ENCODE measurements around the gene SLC41A2. TPM values are rescaled to one million over a fixed set of nuclear protein-coding genes. Genes with fewer than 3 reads are reported as not detected.

The SLC41A2 gene
- total and polyA plus RNA-seq, 5 experiments from 2014 or later, result 0.69 to 2.9 (median 2.8) TPM; not detected in 2

- Mint-ChIP-seq H3K4me1 (no peaks in the 10 kb centered on the region), H3K9me3 (peaks cover 0 to 21% (median 7%) of the 10 kb centered on the region in 9 donors), H3K27ac (no peak overlapping the region), H3K27me3 (peaks cover 0 to 3% (median 0%) of the 10 kb centered on the region in 5 donors), H3K4me3 (no peak overlapping the region), H3K36me3 (peaks cover 0 to 10% (median 5%) of the 10 kb centered on the region in 3 donors)
- no peak for DNase-seq
- ATAC-seq, result no peak
- POLR2A ChIA-PET, result no interaction called here
These were observed 16.6 kb downstream of the SLC41A2 start for GRCh38 chr12:104941454-104941853.

DNA sequence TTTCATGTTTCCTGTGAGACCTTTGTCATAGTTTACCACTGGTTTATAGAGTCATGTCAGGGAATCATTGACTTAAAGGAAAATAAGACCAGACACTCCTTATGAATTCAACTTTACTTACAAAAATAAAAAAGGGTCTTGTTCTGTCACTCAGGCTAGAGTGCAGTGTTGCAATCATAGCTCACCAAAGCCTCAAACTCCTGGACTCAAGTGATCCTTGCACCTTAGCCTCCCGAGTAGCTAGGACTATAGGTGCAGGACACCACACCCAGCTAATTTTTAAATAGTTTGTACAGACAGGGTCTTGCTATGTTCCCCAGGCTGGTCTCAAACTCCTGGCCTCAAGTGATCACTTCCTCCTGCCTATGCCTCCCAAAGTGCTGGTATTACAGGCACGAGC, 19.0 kb downstream of the SLC41A2 start:
- H3K27ac Mint-ChIP-seq, result no peak overlapping the region
- H3K4me1 Mint-ChIP-seq, result no peaks in the 10 kb centered on the region
- POLR2A ChIA-PET, result no interaction called here
- peaks cover 0 to 3% (median 0%) of the 10 kb centered on the region in 5 donors for H3K27me3 Mint-ChIP-seq
- ATAC-seq (no peak), DNase-seq (no peak)
- H3K9me3 Mint-ChIP-seq, result peaks cover 0 to 14% (median 5%) of the 10 kb centered on the region in 9 donors
- H3K4me3 Mint-ChIP-seq, result no peak overlapping the region
- H3K36me3 Mint-ChIP-seq, result peaks cover 0 to 9% (median 4%) of the 10 kb centered on the region in 3 donors

DNA sequence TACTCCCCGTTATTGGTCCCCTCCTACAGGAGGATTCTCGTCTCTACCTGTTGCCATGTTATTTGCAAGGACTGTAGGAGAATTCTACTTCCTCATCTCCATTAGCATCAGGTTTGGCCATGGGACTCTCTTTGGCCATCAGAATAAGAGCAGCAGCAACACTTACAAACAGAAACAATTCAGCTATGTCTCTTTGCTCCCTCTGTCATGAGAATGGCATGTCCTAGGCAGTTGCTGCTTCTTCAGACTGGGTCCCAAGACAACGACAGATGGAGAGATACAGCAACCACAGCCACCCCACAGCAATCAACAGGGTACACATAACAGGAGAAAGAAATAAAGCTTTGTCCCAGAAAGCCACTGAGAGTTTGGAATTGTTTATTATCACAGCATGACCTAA, 19.7 kb downstream of the SLC41A2 start:
- POLR2A ChIA-PET, result no interaction called here

DNA sequence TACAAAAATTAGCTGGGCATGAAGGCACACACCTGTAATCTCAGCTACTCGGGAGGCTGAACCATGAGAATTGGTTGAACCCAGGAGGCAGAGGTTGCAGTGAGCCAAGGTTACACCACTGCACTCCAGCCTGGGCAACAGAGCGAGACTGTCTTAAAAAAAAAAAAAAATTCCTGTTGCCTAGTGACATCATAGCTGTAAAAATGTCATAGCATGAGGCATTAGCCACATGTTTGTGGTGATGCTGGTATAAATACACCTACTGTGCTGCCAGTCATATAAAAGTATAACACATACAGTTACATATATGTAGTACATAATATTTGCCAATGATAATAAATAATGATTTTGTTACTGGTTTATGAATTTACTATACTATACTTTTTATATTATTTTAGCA, 22.2 kb downstream of the SLC41A2 start:
- Mint-ChIP-seq H3K4me3 (no peak overlapping the region), H3K27ac (no peak overlapping the region), H3K36me3 (no peaks in the 10 kb centered on the region), H3K4me1 (no peaks in the 10 kb centered on the region), H3K9me3 (no peaks in the 10 kb centered on the region), H3K27me3 (peaks cover 0 to 3% (median 1%) of the 10 kb centered on the region in 5 donors)
- DNase-seq (no peak), ATAC-seq (no peak)
- POLR2A ChIA-PET, result no interaction called here

More for the DNA sequence above, 19.7 kb downstream of the SLC41A2 start:
- Mint-ChIP-seq H3K4me1 (no peaks in the 10 kb centered on the region), H3K27ac (no peak overlapping the region), H3K4me3 (no peak overlapping the region), H3K9me3 (peaks cover 0 to 7% (median 2%) of the 10 kb centered on the region in 9 donors), H3K36me3 (peaks cover 0 to 2% (median 0%) of the 10 kb centered on the region in 3 donors), H3K27me3 (peaks cover 0 to 3% (median 0%) of the 10 kb centered on the region in 5 donors)
- ATAC-seq (no peak), DNase-seq (no peak)

DNA sequence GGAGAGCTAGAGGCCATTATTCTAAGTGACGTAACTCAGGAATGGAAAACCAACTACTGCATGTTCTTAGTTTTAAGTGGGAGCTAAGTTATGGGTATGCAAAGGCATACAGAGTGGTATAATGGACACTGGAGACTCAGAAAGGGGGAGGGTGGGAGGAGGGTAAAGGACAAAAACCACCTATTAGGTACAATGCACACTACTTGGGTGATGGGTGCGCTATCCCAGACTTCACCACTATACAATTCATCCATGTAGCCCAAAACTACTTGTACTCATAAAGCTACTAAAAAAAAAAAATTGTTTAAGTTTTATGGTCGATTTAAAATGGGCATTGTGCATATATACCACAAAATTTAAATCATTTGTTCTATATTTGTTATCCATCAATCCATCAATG, 24.3 kb downstream of the SLC41A2 start:
- Mint-ChIP-seq H3K27ac (no peak overlapping the region), H3K9me3 (no peaks in the 10 kb centered on the region), H3K4me3 (no peak overlapping the region), H3K27me3 (peaks cover 0 to 3% (median 1%) of the 10 kb centered on the region in 5 donors), H3K36me3 (no peaks in the 10 kb centered on the region), H3K4me1 (no peaks in the 10 kb centered on the region)
- ATAC-seq, result no peak
- no peak for DNase-seq
- POLR2A ChIA-PET, result interaction anchor here (0.7 kb wide), 1 partner anchor 462 kb away, joined by 3 read pairs; no protein-coding TSS in a partner anchor

- POLR2A ChIA-PET, result no interaction called here
- no peaks in the 10 kb centered on the region for H3K4me1 Mint-ChIP-seq
- no peaks in the 10 kb centered on the region for H3K36me3 Mint-ChIP-seq
- H3K27ac Mint-ChIP-seq, result no peak overlapping the region
- no peak overlapping the region for H3K4me3 Mint-ChIP-seq
- no peaks in the 10 kb centered on the region for H3K9me3 Mint-ChIP-seq
- DNase-seq (no peak), ATAC-seq (no peak)
- peaks cover 0 to 3% (median 0%) of the 10 kb centered on the region in 5 donors for H3K27me3 Mint-ChIP-seq
These were observed 25.0 kb downstream of the SLC41A2 start for GRCh38 chr12:104933128-104933527.

GRCh38 chr12:104930388-104931326, 27.4 kb downstream of the SLC41A2 start:
- ATAC-seq, result no peak
- H3K9me3 Mint-ChIP-seq, result no peaks in the 10 kb centered on the region
- no peaks in the 10 kb centered on the region for H3K4me1 Mint-ChIP-seq
- POLR2A ChIA-PET, result no interaction called here
- no peak overlapping the region for H3K27ac Mint-ChIP-seq
- H3K4me3 Mint-ChIP-seq, result no peak overlapping the region
- H3K36me3 Mint-ChIP-seq, result no peaks in the 10 kb centered on the region
- no peak for DNase-seq
- H3K27me3 Mint-ChIP-seq, result peaks cover 0 to 3% (median 0%) of the 10 kb centered on the region in 5 donors

DNA sequence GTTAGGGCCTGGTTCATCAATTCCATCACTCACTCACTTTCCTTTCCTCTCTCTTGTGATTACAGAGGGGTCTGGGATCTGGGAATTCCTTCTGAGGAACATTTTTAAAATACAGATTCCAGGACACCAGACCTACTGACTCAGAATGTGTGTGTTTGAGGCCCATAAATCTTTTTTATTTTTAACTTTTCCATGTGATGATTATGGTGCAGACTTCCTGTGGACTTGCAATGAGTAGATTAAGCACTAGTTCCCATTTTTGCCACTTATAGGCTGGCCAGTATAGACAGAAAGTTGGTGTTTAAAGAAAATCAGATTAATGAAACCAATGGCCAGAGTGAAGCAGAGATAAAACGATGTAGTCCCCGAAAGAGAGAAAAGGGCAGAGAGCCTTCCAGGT, 28.1 kb downstream of the SLC41A2 start:
- Mint-ChIP-seq H3K27me3 (peaks cover 0 to 3% (median 0%) of the 10 kb centered on the region in 5 donors), H3K4me1 (no peaks in the 10 kb centered on the region), H3K27ac (no peak overlapping the region), H3K36me3 (no peaks in the 10 kb centered on the region), H3K9me3 (no peaks in the 10 kb centered on the region), H3K4me3 (no peak overlapping the region)
- ATAC-seq (no peak), DNase-seq (no peak)
- POLR2A ChIA-PET, result no interaction called here

GRCh38 chr12:104929368-104929767, 28.7 kb downstream of the SLC41A2 start:
- Mint-ChIP-seq H3K27ac (no peak overlapping the region), H3K4me3 (no peak overlapping the region), H3K27me3 (peaks cover 0 to 3% (median 0%) of the 10 kb centered on the region in 5 donors), H3K36me3 (no peaks in the 10 kb centered on the region), H3K4me1 (no peaks in the 10 kb centered on the region), H3K9me3 (peaks cover 0 to under 1% (median 0%) of the 10 kb centered on the region in 9 donors)
- ATAC-seq, result no peak
- no peak for DNase-seq
- POLR2A ChIA-PET, result no interaction called here

GRCh38 chr12:104928036-104928745, 29.9 kb downstream of the SLC41A2 start:
- peaks cover 0 to 2% (median 0%) of the 10 kb centered on the region in 5 donors for H3K27me3 Mint-ChIP-seq
- ATAC-seq (no peak), DNase-seq (no peak)
- H3K4me3 Mint-ChIP-seq, result no peak overlapping the region
- peaks cover 0 to 3% (median 0%) of the 10 kb centered on the region in 9 donors for H3K9me3 Mint-ChIP-seq
- H3K36me3 Mint-ChIP-seq, result peaks cover 0 to 2% (median 0%) of the 10 kb centered on the region in 3 donors
- H3K4me1 Mint-ChIP-seq, result no peaks in the 10 kb centered on the region
- H3K27ac Mint-ChIP-seq, result no peak overlapping the region
- POLR2A ChIA-PET, result no interaction called here

DNA sequence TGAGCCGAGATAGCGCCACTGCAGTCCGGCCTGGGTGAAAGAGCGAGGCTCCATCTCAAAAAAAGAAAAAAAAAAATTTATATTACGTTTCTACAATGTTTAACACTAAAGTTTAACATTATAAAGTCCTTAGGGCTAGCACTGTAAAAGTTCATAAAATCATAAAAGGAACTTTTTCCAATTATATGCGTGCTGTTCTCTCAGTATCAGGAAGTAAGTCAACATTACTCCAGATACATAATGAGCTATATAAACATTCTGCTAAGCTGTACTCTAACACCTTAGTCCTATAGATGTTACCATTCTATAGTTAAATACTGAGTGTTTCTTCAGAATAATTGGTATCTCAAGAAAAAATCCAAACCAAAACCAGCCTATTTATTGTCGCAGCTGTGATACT, 32.6 kb downstream of the SLC41A2 start:
- DNase-seq (no peak), ATAC-seq (no peak)
- Mint-ChIP-seq H3K27me3 (no peaks in the 10 kb centered on the region), H3K27ac (no peak overlapping the region), H3K4me1 (no peaks in the 10 kb centered on the region), H3K4me3 (no peak overlapping the region), H3K36me3 (peaks cover 0 to 15% (median 9%) of the 10 kb centered on the region in 3 donors), H3K9me3 (peaks cover 5 to 22% (median 11%) of the 10 kb centered on the region in 9 donors)
- POLR2A ChIA-PET, result no interaction called here

DNA sequence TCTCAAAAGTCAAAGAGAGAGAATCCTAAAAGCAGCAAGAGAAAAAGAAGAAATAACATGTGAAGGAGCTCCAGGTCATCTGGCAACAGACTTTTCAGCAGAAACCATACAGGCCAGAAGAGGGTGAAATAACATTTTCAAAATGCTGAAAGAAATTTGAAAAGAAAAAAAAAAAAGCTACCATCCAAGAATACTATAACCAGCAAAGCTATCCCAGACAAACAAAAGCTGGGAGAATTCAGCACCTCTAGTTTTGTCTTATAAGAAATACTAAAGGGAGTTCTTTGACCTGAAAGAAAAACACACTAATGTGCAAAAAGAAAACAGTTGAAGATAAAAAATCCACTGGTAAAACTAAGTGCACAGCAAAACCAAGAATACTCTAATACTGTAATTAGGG, 36.8 kb downstream of the SLC41A2 start:
- Mint-ChIP-seq H3K4me1 (no peaks in the 10 kb centered on the region), H3K27ac (no peak overlapping the region), H3K4me3 (no peak overlapping the region), H3K27me3 (peaks cover 0 to 3% (median 0%) of the 10 kb centered on the region in 5 donors), H3K36me3 (peaks cover 0 to 16% (median 15%) of the 10 kb centered on the region in 3 donors), H3K9me3 (peaks cover 5 to 31% (median 18%) of the 10 kb centered on the region in 9 donors)
- POLR2A ChIA-PET, result no interaction called here
- no peak for ATAC-seq
- no peak for DNase-seq

- Mint-ChIP-seq H3K27me3 (no peaks in the 10 kb centered on the region), H3K9me3 (no peaks in the 10 kb centered on the region), H3K4me1 (no peaks in the 10 kb centered on the region), H3K4me3 (no peak overlapping the region), H3K36me3 (no peaks in the 10 kb centered on the region), H3K27ac (no peak overlapping the region)
- DNase-seq, result no peak
- POLR2A ChIA-PET, result no interaction called here
- no peak for ATAC-seq
These were observed 46.1 kb downstream of the SLC41A2 start for GRCh38 chr12:104911942-104912341.
